Activated CD8-positive, alpha-beta T cell treated with anti-CD3 and anti-CD28 coated beads for 36 hours (primary cell): ENCODE data around the gene CCDC192. TPM values are rescaled to one million over a fixed set of nuclear protein-coding genes. Genes with fewer than 3 reads are reported as not detected.

Experiments used
- ATAC-seq: fragments of 200-7000 bp; cut with Tn5 transposase; one replicate; pipeline ENCODE4 v1.10.0; 2021; ENCODE audit warnings: mild to moderate bottlenecking, moderate library complexity
- CTCF ChIA-PET: fragments of 350-600 bp; sonication (Branson Sonifier 250); formaldehyde crosslinking; loops from one replicate; lab custom pipeline; 2021; ENCODE audit warnings: antibody characterized with exemption; lab: Charles Lee
- POLR2A ChIA-PET: fragments of 350-600 bp; sonication (Branson Sonifier 250); formaldehyde crosslinking; loops from one replicate; lab custom pipeline; 2021; ENCODE audit warnings: antibody characterized with exemption; lab: Charles Lee
- DNase-seq: peaks from one replicate; pipeline ENCODE4 v3.0.0-alpha.2; 2020
- H3K27ac Mint-ChIP-seq: one replicate; pipeline ENCODE4 v1.8.0; 2021; ENCODE audit warnings: mild to moderate bottlenecking, mixed read lengths
- H3K27me3 Mint-ChIP-seq: one replicate; pipeline ENCODE4 v1.8.0; 2021; ENCODE audit warnings: mixed read lengths
- H3K36me3 Mint-ChIP-seq: one replicate; pipeline ENCODE4 v1.8.0; 2021; ENCODE audit warnings: low read depth, mixed read lengths
- H3K4me1 Mint-ChIP-seq: one replicate; pipeline ENCODE4 v1.8.0; 2021; ENCODE audit warnings: low read depth, mixed read lengths
- H3K4me3 Mint-ChIP-seq: one replicate; pipeline ENCODE4 v1.8.0; 2021; ENCODE audit warnings: mild to moderate bottlenecking, moderate library complexity, mixed read lengths
- H3K9me3 Mint-ChIP-seq: one replicate; pipeline ENCODE4 v1.8.0; 2021; ENCODE audit warnings: mixed read lengths
- intact Hi-C: fragments of 100-400 bp; cut with micrococcal nuclease; formaldehyde crosslinking; loops from one replicate; pipeline ENCODE4 v1.10.0; 2022
- total RNA-seq, 2 experiments: library from RNA; stranded (reverse); gene quantifications; one replicate each; pipeline ENCODE4 v1.2.3, GENCODE V29; 2021
- TF ChIP-seq, protein P1 (sequence below): fragments of 200-600 bp; IDR thresholded peaks from one replicate; pipeline ENCODE4 v1.8.0; 2022; ENCODE audit warnings: antibody characterized with exemption, mild to moderate bottlenecking

Gene CCDC192
- total RNA-seq, 2 experiments from 2014 or later = not detected

DNA sequence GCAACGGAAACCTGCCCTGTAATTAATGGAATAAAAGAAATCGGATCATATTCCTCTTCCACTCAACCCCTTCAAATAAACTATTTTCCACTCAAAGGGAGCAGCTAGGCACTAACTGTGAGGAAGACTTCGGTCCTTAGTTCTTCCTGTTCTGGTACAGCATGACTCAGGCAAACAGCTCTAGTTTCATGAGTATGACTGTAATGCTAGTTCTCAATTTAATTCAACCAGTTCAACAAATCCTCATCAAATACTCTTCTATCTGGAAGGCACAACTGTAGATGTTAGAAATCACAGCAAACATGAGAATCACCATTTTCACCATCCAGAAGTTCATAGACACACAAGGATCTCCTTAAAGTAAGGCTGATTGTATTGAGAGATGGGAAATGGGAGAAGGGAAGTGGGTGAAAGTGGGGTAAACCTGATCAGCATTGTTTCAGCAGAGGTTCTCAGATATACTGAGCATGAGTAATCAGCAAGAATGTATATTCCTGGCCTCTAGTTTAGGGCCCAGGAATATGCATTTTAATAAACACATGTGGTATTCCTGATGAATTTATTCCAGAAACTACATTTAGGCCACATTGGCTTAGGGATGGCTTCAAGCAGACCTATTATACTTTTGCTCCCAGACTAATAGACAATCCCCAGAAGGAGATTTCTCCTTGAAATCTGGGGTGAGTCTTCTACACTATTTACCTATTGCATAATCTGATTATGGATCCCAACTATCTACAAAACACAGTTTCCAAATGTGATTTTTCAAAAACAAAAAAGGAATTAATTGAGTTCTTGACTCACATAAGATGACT lies 239.3 kb downstream of the CCDC192 start:
- TF ChIP-seq, protein P1, sequence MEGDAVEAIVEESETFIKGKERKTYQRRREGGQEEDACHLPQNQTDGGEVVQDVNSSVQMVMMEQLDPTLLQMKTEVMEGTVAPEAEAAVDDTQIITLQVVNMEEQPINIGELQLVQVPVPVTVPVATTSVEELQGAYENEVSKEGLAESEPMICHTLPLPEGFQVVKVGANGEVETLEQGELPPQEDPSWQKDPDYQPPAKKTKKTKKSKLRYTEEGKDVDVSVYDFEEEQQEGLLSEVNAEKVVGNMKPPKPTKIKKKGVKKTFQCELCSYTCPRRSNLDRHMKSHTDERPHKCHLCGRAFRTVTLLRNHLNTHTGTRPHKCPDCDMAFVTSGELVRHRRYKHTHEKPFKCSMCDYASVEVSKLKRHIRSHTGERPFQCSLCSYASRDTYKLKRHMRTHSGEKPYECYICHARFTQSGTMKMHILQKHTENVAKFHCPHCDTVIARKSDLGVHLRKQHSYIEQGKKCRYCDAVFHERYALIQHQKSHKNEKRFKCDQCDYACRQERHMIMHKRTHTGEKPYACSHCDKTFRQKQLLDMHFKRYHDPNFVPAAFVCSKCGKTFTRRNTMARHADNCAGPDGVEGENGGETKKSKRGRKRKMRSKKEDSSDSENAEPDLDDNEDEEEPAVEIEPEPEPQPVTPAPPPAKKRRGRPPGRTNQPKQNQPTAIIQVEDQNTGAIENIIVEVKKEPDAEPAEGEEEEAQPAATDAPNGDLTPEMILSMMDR = no peak
- H3K27ac Mint-ChIP-seq = no peak overlapping the region
- H3K36me3 Mint-ChIP-seq = no peaks in the 10 kb centered on the region
- H3K27me3 Mint-ChIP-seq = no peaks in the 10 kb centered on the region
- intact Hi-C loops = no loop called here
- ChIA-PET POLR2A (no interaction called here), CTCF (no interaction called here)
- H3K9me3 Mint-ChIP-seq = no peaks in the 10 kb centered on the region
- ATAC-seq = no peak
- peaks cover 4% of the 10 kb centered on the region for H3K4me1 Mint-ChIP-seq
- H3K4me3 Mint-ChIP-seq = no peak overlapping the region
- no peak for DNase-seq

DNA sequence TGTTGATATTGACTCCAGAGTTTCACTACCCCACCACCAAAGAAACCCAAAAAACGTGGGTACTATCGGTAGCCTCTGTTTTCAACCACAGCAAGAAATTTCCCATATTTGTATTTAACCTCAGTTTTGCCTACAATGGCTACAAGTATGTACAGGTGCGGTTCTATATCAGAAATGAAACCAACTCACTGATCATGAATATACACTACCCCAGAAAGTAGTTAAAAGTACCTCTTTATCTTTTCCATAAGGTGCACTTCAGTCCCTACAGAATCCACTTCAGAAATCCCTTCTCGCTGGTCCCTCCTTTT lies 239.8 kb downstream of the CCDC192 start:
- POLR2A ChIA-PET = no interaction called here
- intact Hi-C loops = no loop called here

DNA sequence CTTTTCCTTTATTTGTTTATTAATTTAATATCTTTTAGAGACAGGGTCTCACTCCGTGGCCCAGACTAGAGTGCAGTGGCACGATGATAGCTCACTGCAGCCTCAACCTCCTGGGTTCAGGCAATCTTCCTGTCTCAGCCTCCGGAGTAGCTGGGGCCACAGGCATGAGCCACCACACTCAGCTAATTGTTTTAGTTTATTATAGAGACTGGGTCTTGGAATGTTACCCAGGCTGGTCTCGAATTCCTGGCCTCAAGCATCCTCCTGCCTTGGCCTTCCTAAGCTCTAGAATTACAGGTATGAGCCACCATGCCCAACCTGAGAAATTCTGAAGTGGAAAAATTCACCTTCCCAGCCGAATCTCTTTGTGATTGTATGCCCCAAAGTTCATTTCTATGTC lies 240.9 kb downstream of the CCDC192 start:
- H3K36me3 Mint-ChIP-seq = no peaks in the 10 kb centered on the region
- CTCF ChIA-PET = no interaction called here
- POLR2A ChIA-PET = no interaction called here

More for the DNA sequence above, 239.8 kb downstream of the CCDC192 start:
- CTCF ChIA-PET = no interaction called here
- peaks cover 4% of the 10 kb centered on the region for H3K4me1 Mint-ChIP-seq
- H3K27ac Mint-ChIP-seq = no peak overlapping the region
- TF ChIP-seq, protein P1 = no peak
- no peak overlapping the region for H3K4me3 Mint-ChIP-seq
- H3K36me3 Mint-ChIP-seq = no peaks in the 10 kb centered on the region
- ATAC-seq (no peak), DNase-seq (no peak)
- H3K9me3 Mint-ChIP-seq = no peaks in the 10 kb centered on the region
- H3K27me3 Mint-ChIP-seq = no peaks in the 10 kb centered on the region

DNA sequence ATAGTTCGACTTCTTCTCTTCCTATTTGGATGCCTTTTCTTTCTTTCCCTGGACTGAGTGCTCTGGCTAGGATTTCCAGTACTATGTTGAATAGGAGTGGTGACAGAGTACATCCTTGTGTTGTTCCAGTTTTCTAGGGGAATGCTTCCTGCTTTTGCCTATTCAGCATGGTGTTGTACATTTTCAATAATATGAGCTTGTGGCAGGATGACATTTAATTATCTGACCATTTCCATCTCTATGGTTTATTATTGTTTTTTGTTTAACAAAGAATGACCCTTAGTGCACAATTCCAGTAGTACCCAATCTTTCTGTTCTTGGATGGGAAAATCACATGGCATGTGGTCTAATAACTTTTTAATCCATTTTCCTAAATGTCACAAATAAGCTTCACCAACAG lies 244.8 kb downstream of the CCDC192 start:
- ATAC-seq (no peak), DNase-seq (no peak)
- Mint-ChIP-seq H3K27me3 (no peaks in the 10 kb centered on the region), H3K4me3 (no peak overlapping the region), H3K27ac (no peak overlapping the region), H3K4me1 (no peaks in the 10 kb centered on the region), H3K9me3 (no peaks in the 10 kb centered on the region), H3K36me3 (peaks cover 4% of the 10 kb centered on the region)
- ChIA-PET CTCF (no interaction called here), POLR2A (no interaction called here)
- intact Hi-C loops = no loop called here
- TF ChIP-seq, protein P1 = no peak

More for the DNA sequence above, 240.9 kb downstream of the CCDC192 start:
- no peaks in the 10 kb centered on the region for H3K9me3 Mint-ChIP-seq
- H3K4me3 Mint-ChIP-seq = no peak overlapping the region
- TF ChIP-seq, protein P1 = no peak
- H3K4me1 Mint-ChIP-seq = peaks cover 4% of the 10 kb centered on the region
- no peaks in the 10 kb centered on the region for H3K27me3 Mint-ChIP-seq
- DNase-seq (no peak), ATAC-seq (no peak)
- no peak overlapping the region for H3K27ac Mint-ChIP-seq
- intact Hi-C loops = no loop called here

DNA sequence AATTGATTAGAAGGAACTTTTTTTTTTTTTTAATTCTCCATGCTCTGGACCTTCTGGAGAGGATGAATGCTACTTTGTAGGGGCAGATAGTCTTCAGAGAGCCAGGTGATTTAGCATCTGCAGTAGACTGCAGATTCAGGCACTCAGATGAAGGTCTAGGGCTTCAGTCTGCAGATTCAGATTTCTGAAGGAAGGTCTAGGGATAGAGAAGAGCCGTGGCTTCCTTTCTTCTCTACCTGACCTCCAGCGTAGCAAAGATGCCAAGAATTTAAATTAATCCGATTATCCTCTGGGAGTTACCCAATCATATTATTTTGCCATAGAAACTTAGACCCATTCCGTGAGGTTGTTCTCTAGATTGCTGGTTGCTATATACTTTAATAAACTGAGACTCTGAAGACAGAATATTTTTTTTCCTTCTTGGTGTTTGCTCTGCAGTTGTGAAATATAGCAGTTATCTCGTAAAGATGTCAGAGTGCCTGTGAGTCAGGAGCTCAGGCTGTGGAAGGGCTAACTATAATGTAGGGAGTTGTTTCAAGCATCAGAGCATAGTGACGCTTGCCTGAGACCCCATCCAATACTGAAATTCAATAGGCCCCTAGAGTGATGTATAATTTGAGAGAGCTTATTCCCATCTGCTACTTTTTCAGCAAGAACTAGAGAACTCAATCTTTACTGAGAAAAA lies 247.7 kb downstream of the CCDC192 start:
- DNase-seq = no peak
- intact Hi-C loops = no loop called here
- Mint-ChIP-seq H3K36me3 (peaks cover 9% of the 10 kb centered on the region), H3K4me1 (no peaks in the 10 kb centered on the region), H3K4me3 (no peak overlapping the region), H3K9me3 (no peaks in the 10 kb centered on the region), H3K27me3 (no peaks in the 10 kb centered on the region), H3K27ac (no peak overlapping the region)
- CTCF ChIA-PET = interaction anchor here (1.4 kb wide), 1 partner anchor 11 kb away, joined by 3 read pairs; no protein-coding TSS in a partner anchor
- POLR2A ChIA-PET = no interaction called here
- no peak for ATAC-seq
- TF ChIP-seq, protein P1 = no peak
